HEK293 (cell line): ENCODE results near the gene GALNT2.

Experiments used
- CTCF ChIA-PET: fragments of 350-600 bp; formaldehyde crosslinking; extraction: SDS; loops from one replicate; lab custom pipeline; 2021; ENCODE audit warnings: antibody characterized with exemption; lab: Yijun Ruan, JAX
- POLR2A ChIA-PET: fragments of 300-600 bp; formaldehyde crosslinking; extraction: SDS; loops from one replicate; lab custom pipeline; 2020; ENCODE audit warnings: antibody characterized with exemption, inconsistent platforms; lab: Yijun Ruan, JAX
- H3K27ac ChIP-seq: fragments of 200-500 bp; sonication (Bioruptor generic); 2 replicates; pipeline ENCODE4 v1.5.1; 2014; ENCODE audit warnings: low read depth, low read length, control low read depth, inconsistent platforms; ENCODE audit errors: extremely low read depth
- H3K36me3 ChIP-seq, 2 experiments: fragments of 200-500 bp in 1 of 2; sonication (Bioruptor generic) in 1 of 2; 1 replicate in 1 of 2; 2 replicates in 1 of 2; pipeline ENCODE4 v1.5.1; 2014 to 2017; ENCODE audit warnings: inconsistent platforms in 2 of 2, low read length in 2 of 2; ENCODE audit not compliant: control insufficient read depth in 2 of 2, insufficient read depth in 1 of 2
- H3K4me1 ChIP-seq: fragments of 200-500 bp; sonication (Bioruptor generic); 2 replicates; pipeline ENCODE4 v1.5.1; 2014; ENCODE audit warnings: mild to moderate bottlenecking, low read length, inconsistent platforms; ENCODE audit not compliant: control insufficient read depth, insufficient read depth
- H3K4me3 ChIP-seq: 2 replicates; pipeline ENCODE4 v1.5.1; 2011; ENCODE audit warnings: low read depth, mild to moderate bottlenecking, control low read depth, low read length, moderate library complexity
- H3K9me3 ChIP-seq: fragments of 200-500 bp; sonication (Bioruptor generic); 2 replicates; pipeline ENCODE4 v1.5.1; 2014; ENCODE audit warnings: low read depth, low read length, inconsistent platforms; ENCODE audit not compliant: control insufficient read depth, insufficient read depth
- BCL11A ChIP-seq: fragments of 450-650 bp; formaldehyde crosslinking; IDR thresholded peaks from 2 replicates; pipeline ENCODE4 v1.5.1; 2016; ENCODE audit warnings: low read depth, missing biosample characterization, missing genetic modification characterization
- GFI1B ChIP-seq: fragments of 450-650 bp; formaldehyde crosslinking; IDR thresholded peaks from 2 replicates; pipeline ENCODE4 v1.5.1; 2016; ENCODE audit warnings: missing biosample characterization, missing genetic modification characterization
- HOXA7 ChIP-seq: sonication (generic); formaldehyde crosslinking; IDR thresholded peaks from 2 replicates; pipeline ENCODE4 v1.8.1; 2022; ENCODE audit warnings: missing genetic modification reagents, borderline replicate concordance
- MEIS1 ChIP-seq: sonication (generic); formaldehyde crosslinking; IDR thresholded peaks from 2 replicates; pipeline ENCODE4 v1.8.1; 2022; ENCODE audit warnings: missing genetic modification reagents, mild to moderate bottlenecking, borderline replicate concordance
- SALL2 ChIP-seq: fragments of 450-650 bp; formaldehyde crosslinking; IDR thresholded peaks from 2 replicates; pipeline ENCODE4 v1.5.0; 2017; ENCODE audit warnings: missing biosample characterization, mild to moderate bottlenecking, missing genetic modification characterization, borderline replicate concordance
- ZNF2 ChIP-seq: fragments of 450-650 bp; formaldehyde crosslinking; IDR thresholded peaks from 2 replicates; pipeline ENCODE4 v1.5.1; 2016; ENCODE audit warnings: missing biosample characterization, missing genetic modification characterization
- ZNF214 ChIP-seq: fragments of 450-650 bp; formaldehyde crosslinking; IDR thresholded peaks from 2 replicates; pipeline ENCODE4 v1.5.1; 2017; ENCODE audit warnings: missing biosample characterization, mild to moderate bottlenecking, missing genetic modification characterization, borderline replicate concordance
- ZNF248 ChIP-seq: fragments of 450-650 bp; formaldehyde crosslinking; IDR thresholded peaks from 2 replicates; pipeline ENCODE4 v1.5.1; 2017; ENCODE audit warnings: missing biosample characterization, missing genetic modification characterization
- ZNF266 ChIP-seq: fragments of 450-650 bp; formaldehyde crosslinking; IDR thresholded peaks from 2 replicates; pipeline ENCODE4 v1.5.1; 2016; ENCODE audit warnings: missing biosample characterization, missing genetic modification characterization, low read depth
- ZNF510 ChIP-seq: fragments of 450-650 bp; formaldehyde crosslinking; IDR thresholded peaks from 2 replicates; pipeline ENCODE4 v1.5.1; 2018; ENCODE audit warnings: mild to moderate bottlenecking, missing genetic modification characterization, missing biosample characterization; ENCODE audit not compliant: insufficient replicate concordance
- ZNF529 ChIP-seq: fragments of 450-650 bp; formaldehyde crosslinking; IDR thresholded peaks from 2 replicates; pipeline ENCODE4 v1.5.1; 2017; ENCODE audit warnings: missing genetic modification characterization, missing biosample characterization; ENCODE audit not compliant: insufficient replicate concordance
- ZNF548 ChIP-seq: fragments of 450-650 bp; formaldehyde crosslinking; IDR thresholded peaks from 2 replicates; pipeline ENCODE4 v1.5.1; 2016; ENCODE audit warnings: missing biosample characterization, missing genetic modification characterization
- ZNF571 ChIP-seq: fragments of 450-650 bp; formaldehyde crosslinking; IDR thresholded peaks from 2 replicates; pipeline ENCODE4 v1.5.0; 2017; ENCODE audit warnings: missing biosample characterization, missing genetic modification characterization
- ZNF670 ChIP-seq: fragments of 450-650 bp; formaldehyde crosslinking; IDR thresholded peaks from 2 replicates; pipeline ENCODE4 v1.5.1; 2016; ENCODE audit warnings: missing biosample characterization, missing genetic modification characterization, low read depth
- TF ChIP-seq, protein P1 (sequence below): fragments of 450-650 bp; formaldehyde crosslinking; IDR thresholded peaks from 2 replicates; pipeline ENCODE4 v1.5.1; 2016; ENCODE audit warnings: missing biosample characterization, missing genetic modification characterization
- TF ChIP-seq, protein P2 (sequence below): fragments of 450-650 bp; formaldehyde crosslinking; IDR thresholded peaks from 2 replicates; pipeline ENCODE4 v1.5.1; 2016; ENCODE audit warnings: missing biosample characterization, missing genetic modification characterization
- TF ChIP-seq, protein P3 (sequence below): fragments of 450-650 bp; formaldehyde crosslinking; IDR thresholded peaks from 2 replicates; pipeline ENCODE4 v1.5.1; 2017; ENCODE audit warnings: missing biosample characterization, mild to moderate bottlenecking, missing genetic modification characterization, moderate library complexity
- TF ChIP-seq, protein P4 (sequence below): fragments of 450-650 bp; formaldehyde crosslinking; IDR thresholded peaks from 2 replicates; pipeline ENCODE4 v1.5.1; 2016; ENCODE audit warnings: missing biosample characterization, missing genetic modification characterization
- TF ChIP-seq, protein P5 (sequence below): fragments of 450-650 bp; formaldehyde crosslinking; IDR thresholded peaks from 2 replicates; pipeline ENCODE4 v1.5.1; 2016; ENCODE audit warnings: missing biosample characterization, missing genetic modification characterization

Gene GALNT2

DNA sequence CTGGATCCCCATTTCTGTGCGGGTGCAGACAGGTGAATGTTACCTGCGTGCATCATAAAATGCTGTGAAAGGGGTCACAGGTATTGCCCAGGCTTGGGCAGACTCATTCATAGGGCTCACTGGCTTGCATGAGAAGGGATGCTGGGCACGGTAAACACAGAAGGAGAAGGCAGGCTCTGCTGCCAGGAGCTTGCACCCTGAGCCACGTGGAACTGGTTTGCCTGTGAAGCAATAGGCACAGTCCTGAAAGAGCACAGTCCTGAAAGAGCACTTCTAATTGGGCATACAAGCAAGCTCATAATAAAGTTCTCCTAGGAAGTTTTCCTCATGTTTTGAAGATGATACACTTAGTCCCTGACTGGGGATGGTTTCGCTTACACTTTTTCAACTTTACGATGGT lies 40.9 kb downstream of the GALNT2 start (continued):
- TF ChIP-seq, protein P1, sequence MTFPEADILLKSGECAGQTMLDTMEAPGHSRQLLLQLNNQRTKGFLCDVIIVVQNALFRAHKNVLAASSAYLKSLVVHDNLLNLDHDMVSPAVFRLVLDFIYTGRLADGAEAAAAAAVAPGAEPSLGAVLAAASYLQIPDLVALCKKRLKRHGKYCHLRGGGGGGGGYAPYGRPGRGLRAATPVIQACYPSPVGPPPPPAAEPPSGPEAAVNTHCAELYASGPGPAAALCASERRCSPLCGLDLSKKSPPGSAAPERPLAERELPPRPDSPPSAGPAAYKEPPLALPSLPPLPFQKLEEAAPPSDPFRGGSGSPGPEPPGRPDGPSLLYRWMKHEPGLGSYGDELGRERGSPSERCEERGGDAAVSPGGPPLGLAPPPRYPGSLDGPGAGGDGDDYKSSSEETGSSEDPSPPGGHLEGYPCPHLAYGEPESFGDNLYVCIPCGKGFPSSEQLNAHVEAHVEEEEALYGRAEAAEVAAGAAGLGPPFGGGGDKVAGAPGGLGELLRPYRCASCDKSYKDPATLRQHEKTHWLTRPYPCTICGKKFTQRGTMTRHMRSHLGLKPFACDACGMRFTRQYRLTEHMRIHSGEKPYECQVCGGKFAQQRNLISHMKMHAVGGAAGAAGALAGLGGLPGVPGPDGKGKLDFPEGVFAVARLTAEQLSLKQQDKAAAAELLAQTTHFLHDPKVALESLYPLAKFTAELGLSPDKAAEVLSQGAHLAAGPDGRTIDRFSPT (tag by site-specific recombination) = no peak
- TF ChIP-seq ZNF571 (tag by site-specific recombination) (no peak), ZNF248 (tag by site-specific recombination) (no peak)
- TF ChIP-seq, all 188 proteins: peak for 0

DNA sequence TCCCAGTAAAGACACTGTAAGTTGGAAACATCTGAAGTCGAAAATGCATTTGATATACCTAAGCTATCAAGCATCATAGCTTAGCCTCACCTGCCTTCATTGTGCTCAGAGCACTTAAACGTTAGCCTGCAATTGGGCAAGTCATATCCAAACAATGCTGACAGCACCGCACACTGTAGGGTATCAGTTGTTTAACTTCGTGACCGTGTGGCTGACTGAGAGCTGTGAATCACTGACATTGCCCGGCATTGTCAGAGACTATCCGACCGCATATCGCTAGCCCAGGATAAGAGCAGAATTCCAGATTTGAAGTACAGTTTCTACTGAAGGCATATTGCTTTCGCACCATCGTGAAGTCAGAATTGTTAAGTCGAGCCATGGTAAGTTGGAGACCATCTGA lies 41.5 kb downstream of the GALNT2 start:
- Histone ChIP-seq H3K4me3 (no peak overlapping the region), H3K36me3 (no peaks in the 10 kb centered on the region), H3K27ac (no peak overlapping the region), H3K9me3 (no peaks in the 10 kb centered on the region), H3K4me1 (peaks cover 24% of the 10 kb centered on the region)
- ChIA-PET CTCF (interaction anchor here (0.6 to 0.7 kb wide), 2 partner anchors 12 to 16 kb away, joined by 3 read pairs; no protein-coding TSS in a partner anchor), POLR2A (no interaction called here)
- TF ChIP-seq ZNF529 (tag by site-specific recombination) = no peak
- TF ChIP-seq BCL11A (tag by site-specific recombination) = no peak
- no peak for TF ChIP-seq MEIS1 (CRISPR knock-in tag)
- TF ChIP-seq, protein P2, sequence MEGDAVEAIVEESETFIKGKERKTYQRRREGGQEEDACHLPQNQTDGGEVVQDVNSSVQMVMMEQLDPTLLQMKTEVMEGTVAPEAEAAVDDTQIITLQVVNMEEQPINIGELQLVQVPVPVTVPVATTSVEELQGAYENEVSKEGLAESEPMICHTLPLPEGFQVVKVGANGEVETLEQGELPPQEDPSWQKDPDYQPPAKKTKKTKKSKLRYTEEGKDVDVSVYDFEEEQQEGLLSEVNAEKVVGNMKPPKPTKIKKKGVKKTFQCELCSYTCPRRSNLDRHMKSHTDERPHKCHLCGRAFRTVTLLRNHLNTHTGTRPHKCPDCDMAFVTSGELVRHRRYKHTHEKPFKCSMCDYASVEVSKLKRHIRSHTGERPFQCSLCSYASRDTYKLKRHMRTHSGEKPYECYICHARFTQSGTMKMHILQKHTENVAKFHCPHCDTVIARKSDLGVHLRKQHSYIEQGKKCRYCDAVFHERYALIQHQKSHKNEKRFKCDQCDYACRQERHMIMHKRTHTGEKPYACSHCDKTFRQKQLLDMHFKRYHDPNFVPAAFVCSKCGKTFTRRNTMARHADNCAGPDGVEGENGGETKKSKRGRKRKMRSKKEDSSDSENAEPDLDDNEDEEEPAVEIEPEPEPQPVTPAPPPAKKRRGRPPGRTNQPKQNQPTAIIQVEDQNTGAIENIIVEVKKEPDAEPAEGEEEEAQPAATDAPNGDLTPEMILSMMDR = no peak
- no peak for TF ChIP-seq ZNF214 (tag by site-specific recombination)
- TF ChIP-seq, protein P3, sequence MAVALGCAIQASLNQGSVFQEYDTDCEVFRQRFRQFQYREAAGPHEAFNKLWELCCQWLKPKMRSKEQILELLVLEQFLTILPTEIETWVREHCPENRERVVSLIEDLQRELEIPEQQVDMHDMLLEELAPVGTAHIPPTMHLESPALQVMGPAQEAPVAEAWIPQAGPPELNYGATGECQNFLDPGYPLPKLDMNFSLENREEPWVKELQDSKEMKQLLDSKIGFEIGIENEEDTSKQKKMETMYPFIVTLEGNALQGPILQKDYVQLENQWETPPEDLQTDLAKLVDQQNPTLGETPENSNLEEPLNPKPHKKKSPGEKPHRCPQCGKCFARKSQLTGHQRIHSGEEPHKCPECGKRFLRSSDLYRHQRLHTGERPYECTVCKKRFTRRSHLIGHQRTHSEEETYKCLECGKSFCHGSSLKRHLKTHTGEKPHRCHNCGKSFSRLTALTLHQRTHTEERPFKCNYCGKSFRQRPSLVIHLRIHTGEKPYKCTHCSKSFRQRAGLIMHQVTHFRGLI (tag by site-specific recombination) = no peak
- TF ChIP-seq ZNF266 (tag by site-specific recombination) = no peak
- no peak for TF ChIP-seq ZNF548 (tag by site-specific recombination)
- no peak for TF ChIP-seq ZNF2
- TF ChIP-seq, protein P4, sequence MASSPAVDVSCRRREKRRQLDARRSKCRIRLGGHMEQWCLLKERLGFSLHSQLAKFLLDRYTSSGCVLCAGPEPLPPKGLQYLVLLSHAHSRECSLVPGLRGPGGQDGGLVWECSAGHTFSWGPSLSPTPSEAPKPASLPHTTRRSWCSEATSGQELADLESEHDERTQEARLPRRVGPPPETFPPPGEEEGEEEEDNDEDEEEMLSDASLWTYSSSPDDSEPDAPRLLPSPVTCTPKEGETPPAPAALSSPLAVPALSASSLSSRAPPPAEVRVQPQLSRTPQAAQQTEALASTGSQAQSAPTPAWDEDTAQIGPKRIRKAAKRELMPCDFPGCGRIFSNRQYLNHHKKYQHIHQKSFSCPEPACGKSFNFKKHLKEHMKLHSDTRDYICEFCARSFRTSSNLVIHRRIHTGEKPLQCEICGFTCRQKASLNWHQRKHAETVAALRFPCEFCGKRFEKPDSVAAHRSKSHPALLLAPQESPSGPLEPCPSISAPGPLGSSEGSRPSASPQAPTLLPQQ (tag by site-specific recombination) = no peak
- no peak for TF ChIP-seq GFI1B (tag by site-specific recombination)
- no peak for TF ChIP-seq ZNF510 (tag by site-specific recombination)
- TF ChIP-seq ZNF670 (tag by site-specific recombination) = no peak
- TF ChIP-seq HOXA7 (CRISPR knock-in tag) = no peak
- TF ChIP-seq SALL2 = no peak
- TF ChIP-seq, protein P5, sequence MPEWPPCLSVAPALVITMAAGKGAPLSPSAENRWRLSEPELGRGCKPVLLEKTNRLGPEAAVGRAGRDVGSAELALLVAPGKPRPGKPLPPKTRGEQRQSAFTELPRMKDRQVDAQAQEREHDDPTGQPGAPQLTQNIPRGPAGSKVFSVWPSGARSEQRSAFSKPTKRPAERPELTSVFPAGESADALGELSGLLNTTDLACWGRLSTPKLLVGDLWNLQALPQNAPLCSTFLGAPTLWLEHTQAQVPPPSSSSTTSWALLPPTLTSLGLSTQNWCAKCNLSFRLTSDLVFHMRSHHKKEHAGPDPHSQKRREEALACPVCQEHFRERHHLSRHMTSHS = no peak
- TF ChIP-seq ZNF571 (tag by site-specific recombination) = no peak
